Measurements from ENCODE around the gene HIPK2. TPM values are rescaled to one million over a fixed set of nuclear protein-coding genes. Genes with fewer than 3 reads are reported as not detected.

The HIPK2 gene
- total and polyA plus RNA-seq, 5 donors from 2014 or later = 0.44 to 17.5 (median 0.78) TPM

GRCh38 chr7:139532636-139533155 lies 245.1 kb downstream of the HIPK2 start:
- H3K4me1 Mint-ChIP-seq = peaks cover 0 to 4% (median 1%) of the 10 kb centered on the region in 4 donors
- H3K4me3 ChIP-seq (ENCODE audit: low read depth, low read length) = no peak overlapping the region
- peaks cover 4% of the 10 kb centered on the region for H3K36me3 Mint-ChIP-seq
- H3K27ac Mint-ChIP-seq = peak overlapping the region in 1 of 3 donors; percentile 50
- H3K9me3 Mint-ChIP-seq = peaks cover 0 to 4% (median 0%) of the 10 kb centered on the region in 7 donors
- H3K9me3 ChIP-seq (ENCODE audit: control insufficient read depth in 2 of 2, low read length in 2 of 2) = no peaks in the 10 kb centered on the region
- no peak for ATAC-seq (ENCODE audit: low read depth in 2 of 2)
- H3K27me3 Mint-ChIP-seq = peaks cover 22% of the 10 kb centered on the region
- H3K27me3 ChIP-seq (ENCODE audit: control insufficient read depth, insufficient read depth, low read length) = peaks cover 3% of the 10 kb centered on the region
- no peak overlapping the region for H3K4me3 Mint-ChIP-seq
- H3K4me1 ChIP-seq (ENCODE audit: control insufficient read depth, insufficient read depth, low read length, poor library complexity, severe bottlenecking) = peaks cover 3% of the 10 kb centered on the region
- no peak overlapping the region for H3K27ac ChIP-seq (ENCODE audit: insufficient read depth, low read length, poor library complexity, severe bottlenecking)
- no peaks in the 10 kb centered on the region for H3K36me3 ChIP-seq (ENCODE audit: control insufficient read depth, insufficient read depth, low read length)
- DNase-seq = no peak

GRCh38 chr7:139531094-139531493 lies 246.7 kb downstream of the HIPK2 start:
- no peak overlapping the region for H3K4me3 ChIP-seq (ENCODE audit: low read depth, low read length)
- H3K4me1 Mint-ChIP-seq = peaks cover 0 to 13% (median 4%) of the 10 kb centered on the region in 4 donors
- no peak overlapping the region for H3K27ac Mint-ChIP-seq
- peaks cover 8% of the 10 kb centered on the region for H3K36me3 Mint-ChIP-seq
- H3K27ac ChIP-seq (ENCODE audit: insufficient read depth, low read length, poor library complexity, severe bottlenecking) = no peak overlapping the region
- peaks cover 28% of the 10 kb centered on the region for H3K27me3 Mint-ChIP-seq
- peaks cover 3% of the 10 kb centered on the region for H3K27me3 ChIP-seq (ENCODE audit: control insufficient read depth, insufficient read depth, low read length)
- H3K4me3 Mint-ChIP-seq = no peak overlapping the region
- H3K9me3 ChIP-seq (ENCODE audit: control insufficient read depth in 2 of 2, low read length in 2 of 2) = no peaks in the 10 kb centered on the region
- peaks cover 12% of the 10 kb centered on the region for H3K4me1 ChIP-seq (ENCODE audit: control insufficient read depth, insufficient read depth, low read length, poor library complexity, severe bottlenecking)
- peaks cover 0 to 4% (median 0%) of the 10 kb centered on the region in 7 donors for H3K9me3 Mint-ChIP-seq
- no peak for ATAC-seq (ENCODE audit: low read depth in 2 of 2)
- no peak for DNase-seq
- H3K36me3 ChIP-seq (ENCODE audit: control insufficient read depth, insufficient read depth, low read length) = no peaks in the 10 kb centered on the region

GRCh38 chr7:139526578-139527544 lies 250.9 kb downstream of the HIPK2 start:
- no peaks in the 10 kb centered on the region for H3K9me3 ChIP-seq (ENCODE audit: control insufficient read depth in 2 of 2, low read length in 2 of 2)
- peak overlapping the region; percentile 16 to 85 (median 83) for H3K27ac Mint-ChIP-seq
- H3K36me3 ChIP-seq (ENCODE audit: control insufficient read depth, insufficient read depth, low read length) = no peaks in the 10 kb centered on the region
- H3K4me1 ChIP-seq (ENCODE audit: control insufficient read depth, insufficient read depth, low read length, poor library complexity, severe bottlenecking) = peaks cover 12% of the 10 kb centered on the region
- H3K4me3 ChIP-seq (ENCODE audit: low read depth, low read length) = no peak overlapping the region
- H3K36me3 Mint-ChIP-seq = peaks cover 8% of the 10 kb centered on the region
- peaks cover 4% of the 10 kb centered on the region for H3K27me3 ChIP-seq (ENCODE audit: control insufficient read depth, insufficient read depth, low read length)
- H3K27ac ChIP-seq (ENCODE audit: insufficient read depth, low read length, poor library complexity, severe bottlenecking) = no peak overlapping the region
- peaks cover 0 to 5% (median 0%) of the 10 kb centered on the region in 7 donors for H3K9me3 Mint-ChIP-seq
- no peak for DNase-seq
- H3K4me3 Mint-ChIP-seq = peak overlapping the region in 1 of 4 donors; percentile 76
- no peak for ATAC-seq (ENCODE audit: low read depth in 2 of 2)
- peaks cover 46% of the 10 kb centered on the region for H3K27me3 Mint-ChIP-seq
- peaks cover 0 to 25% (median 4%) of the 10 kb centered on the region in 4 donors for H3K4me1 Mint-ChIP-seq

GRCh38 chr7:139525750-139526149 lies 252.0 kb downstream of the HIPK2 start:
- no peak for ATAC-seq (ENCODE audit: low read depth in 2 of 2)
- Histone ChIP-seq H3K4me1 (ENCODE audit: control insufficient read depth, insufficient read depth, low read length, poor library complexity, severe bottlenecking) (peaks cover 12% of the 10 kb centered on the region), H3K9me3 (ENCODE audit: control insufficient read depth in 2 of 2, low read length in 2 of 2) (no peaks in the 10 kb centered on the region), H3K4me3 (ENCODE audit: low read depth, low read length) (no peak overlapping the region), H3K27ac (ENCODE audit: insufficient read depth, low read length, poor library complexity, severe bottlenecking) (no peak overlapping the region), H3K27me3 (ENCODE audit: control insufficient read depth, insufficient read depth, low read length) (peaks cover 6% of the 10 kb centered on the region), H3K36me3 (ENCODE audit: control insufficient read depth, insufficient read depth, low read length) (no peaks in the 10 kb centered on the region)
- H3K9me3 Mint-ChIP-seq = peaks cover 0 to 4% (median 0%) of the 10 kb centered on the region in 7 donors
- no peak for DNase-seq
- peaks cover 46% of the 10 kb centered on the region for H3K27me3 Mint-ChIP-seq
- peaks cover 8% of the 10 kb centered on the region for H3K36me3 Mint-ChIP-seq
- peak overlapping the region in 1 of 4 donors; percentile 75 for H3K4me3 Mint-ChIP-seq
- H3K4me1 Mint-ChIP-seq = peaks cover 0 to 26% (median 2%) of the 10 kb centered on the region in 4 donors
- no peak overlapping the region for H3K27ac Mint-ChIP-seq

GRCh38 chr7:139525239-139525638 lies 252.6 kb downstream of the HIPK2 start:
- Histone ChIP-seq H3K36me3 (ENCODE audit: control insufficient read depth, insufficient read depth, low read length) (no peaks in the 10 kb centered on the region), H3K4me1 (ENCODE audit: control insufficient read depth, insufficient read depth, low read length, poor library complexity, severe bottlenecking) (peaks cover 12% of the 10 kb centered on the region), H3K4me3 (ENCODE audit: low read depth, low read length) (no peak overlapping the region), H3K9me3 (ENCODE audit: control insufficient read depth in 2 of 2, low read length in 2 of 2) (no peaks in the 10 kb centered on the region), H3K27me3 (ENCODE audit: control insufficient read depth, insufficient read depth, low read length) (peaks cover 6% of the 10 kb centered on the region), H3K27ac (ENCODE audit: insufficient read depth, low read length, poor library complexity, severe bottlenecking) (no peak overlapping the region)
- no peak for ATAC-seq (ENCODE audit: low read depth in 2 of 2)
- H3K27ac Mint-ChIP-seq = peak overlapping the region in 1 of 3 donors; percentile 32
- no peak for DNase-seq
- H3K27me3 Mint-ChIP-seq = peaks cover 44% of the 10 kb centered on the region
- H3K36me3 Mint-ChIP-seq = peaks cover 8% of the 10 kb centered on the region
- no peak overlapping the region for H3K4me3 Mint-ChIP-seq
- peaks cover 0 to 4% (median 0%) of the 10 kb centered on the region in 7 donors for H3K9me3 Mint-ChIP-seq
- H3K4me1 Mint-ChIP-seq = peaks cover 0 to 26% (median 2%) of the 10 kb centered on the region in 4 donors

GRCh38 chr7:139523968-139524815 lies 253.6 kb downstream of the HIPK2 start:
- Histone ChIP-seq H3K4me1 (ENCODE audit: control insufficient read depth, insufficient read depth, low read length, poor library complexity, severe bottlenecking) (peaks cover 12% of the 10 kb centered on the region), H3K27me3 (ENCODE audit: control insufficient read depth, insufficient read depth, low read length) (peaks cover 6% of the 10 kb centered on the region), H3K4me3 (ENCODE audit: low read depth, low read length) (no peak overlapping the region), H3K36me3 (ENCODE audit: control insufficient read depth, insufficient read depth, low read length) (no peaks in the 10 kb centered on the region), H3K27ac (ENCODE audit: insufficient read depth, low read length, poor library complexity, severe bottlenecking) (no peak overlapping the region), H3K9me3 (ENCODE audit: control insufficient read depth in 2 of 2, low read length in 2 of 2) (no peaks in the 10 kb centered on the region)
- Mint-ChIP-seq H3K27ac (no peak overlapping the region), H3K9me3 (peaks cover 0 to 4% (median 0%) of the 10 kb centered on the region in 7 donors), H3K4me3 (no peak overlapping the region), H3K4me1 (peaks cover 0 to 26% (median 2%) of the 10 kb centered on the region in 4 donors), H3K27me3 (peaks cover 44% of the 10 kb centered on the region), H3K36me3 (peaks cover 7% of the 10 kb centered on the region)
- no peak for DNase-seq
- no peak for ATAC-seq (ENCODE audit: low read depth in 2 of 2)

GRCh38 chr7:139523199-139523941 lies 254.4 kb downstream of the HIPK2 start, which contains the start of gene CLEC2L:
Gene CLEC2L, plus strand, starts transcription at chr7:139523685. Its CDS starts 243 bp downstream, at chr7:139523928.
- peaks cover 6% of the 10 kb centered on the region for H3K27me3 ChIP-seq (ENCODE audit: control insufficient read depth, insufficient read depth, low read length)
- Mint-ChIP-seq H3K27me3 (peaks cover 44% of the 10 kb centered on the region), H3K4me3 (no peak within 1 kb of the TSS), H3K27ac (no peak within 1 kb of the TSS), H3K4me1 (peaks cover 0 to 26% (median 2%) of the 10 kb centered on the region in 4 donors), H3K9me3 (peaks cover 0 to 4% (median 0%) of the 10 kb centered on the region in 7 donors), H3K36me3 (peaks cover 4% of the 10 kb centered on the region)
- ATAC-seq (ENCODE audit: low read depth in 2 of 2) (no peak), DNase-seq (no peak)
- H3K27ac ChIP-seq (ENCODE audit: insufficient read depth, low read length, poor library complexity, severe bottlenecking) = no peak within 1 kb of the TSS
- H3K9me3 ChIP-seq (ENCODE audit: control insufficient read depth in 2 of 2, low read length in 2 of 2) = no peaks in the 10 kb centered on the region
- no peak within 1 kb of the TSS for H3K4me3 ChIP-seq (ENCODE audit: low read depth, low read length)
- H3K36me3 ChIP-seq (ENCODE audit: control insufficient read depth, insufficient read depth, low read length) = no peaks in the 10 kb centered on the region
- H3K4me1 ChIP-seq (ENCODE audit: control insufficient read depth, insufficient read depth, low read length, poor library complexity, severe bottlenecking) = peaks cover 12% of the 10 kb centered on the region
